Fibroblast of skin of right biceps (primary cell): Measurements from ENCODE around the gene SFT2D3.
A peak's percentile ranks its signal among the peaks of the same experiment; 100 is the strongest.

Source experiments
- DNase-seq: peaks from one replicate; pipeline ENCODE4 v3.0.0-alpha.2; 2013

The SFT2D3 gene

GRCh38 chr2:127683056-127683455 is 18.2 kb upstream of the SFT2D3 start:
- DNase-seq = no peak

GRCh38 chr2:127683757-127684156 is 17.5 kb upstream of the SFT2D3 start:
- peak; percentile 28 for DNase-seq

DNA sequence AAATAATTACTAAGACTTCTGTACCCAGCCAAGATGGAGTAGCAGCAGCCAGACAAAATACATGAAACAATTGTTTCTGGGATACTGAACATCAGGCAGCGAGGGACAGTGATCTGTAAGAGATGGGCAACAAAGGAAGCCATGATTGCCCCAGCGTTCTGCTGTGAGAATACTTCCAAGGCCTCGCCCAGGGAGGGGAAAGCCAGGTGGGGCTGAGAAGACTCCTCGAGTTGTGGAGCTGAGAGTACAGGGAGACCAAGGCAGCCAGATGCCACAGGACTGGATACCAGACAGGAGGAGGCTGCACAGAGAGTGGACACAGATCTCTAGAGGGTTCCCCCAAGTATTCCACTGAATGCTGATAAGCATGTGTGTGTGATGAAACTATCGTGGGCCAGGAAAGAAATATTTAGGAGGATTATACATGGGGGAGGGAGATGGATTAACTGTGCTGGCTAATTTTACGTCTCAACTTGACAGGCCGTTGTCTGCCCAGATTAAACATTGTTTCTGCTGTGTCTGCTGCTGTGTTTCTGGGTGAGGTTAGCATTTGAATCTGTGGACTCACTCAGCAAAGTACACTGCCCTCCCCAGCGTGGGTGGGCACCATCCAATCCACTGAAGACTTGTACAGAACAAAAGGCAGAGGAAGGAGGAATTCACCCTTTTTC is 15.8 kb upstream of the SFT2D3 start:
- DNase-seq = no peak

DNA sequence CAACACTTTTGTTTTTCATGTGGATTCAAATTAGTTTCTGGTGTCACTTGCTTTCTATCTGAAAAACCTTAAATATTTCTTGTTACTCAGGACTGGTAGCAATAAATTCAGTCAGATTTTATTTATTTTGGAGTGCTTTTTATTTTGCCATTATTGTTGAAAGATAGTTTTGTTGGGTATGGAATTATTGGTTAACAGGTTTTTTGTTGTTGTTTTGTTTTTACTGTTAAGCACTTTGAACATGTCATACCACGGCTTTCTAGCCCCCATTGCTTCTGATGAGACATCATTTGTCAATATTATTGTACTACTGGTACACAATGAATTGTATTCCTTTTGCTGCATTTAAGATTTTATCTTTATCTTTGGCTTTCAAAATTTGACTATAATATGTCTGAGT is 12.9 kb upstream of the SFT2D3 start:
- no peak for DNase-seq

- DNase-seq = no peak
Observed at GRCh38 chr2:127690696-127691095, 10.6 kb upstream of the SFT2D3 start.

GRCh38 chr2:127694986-127695385 is 6.3 kb upstream of the SFT2D3 start:
- DNase-seq = no peak

DNA sequence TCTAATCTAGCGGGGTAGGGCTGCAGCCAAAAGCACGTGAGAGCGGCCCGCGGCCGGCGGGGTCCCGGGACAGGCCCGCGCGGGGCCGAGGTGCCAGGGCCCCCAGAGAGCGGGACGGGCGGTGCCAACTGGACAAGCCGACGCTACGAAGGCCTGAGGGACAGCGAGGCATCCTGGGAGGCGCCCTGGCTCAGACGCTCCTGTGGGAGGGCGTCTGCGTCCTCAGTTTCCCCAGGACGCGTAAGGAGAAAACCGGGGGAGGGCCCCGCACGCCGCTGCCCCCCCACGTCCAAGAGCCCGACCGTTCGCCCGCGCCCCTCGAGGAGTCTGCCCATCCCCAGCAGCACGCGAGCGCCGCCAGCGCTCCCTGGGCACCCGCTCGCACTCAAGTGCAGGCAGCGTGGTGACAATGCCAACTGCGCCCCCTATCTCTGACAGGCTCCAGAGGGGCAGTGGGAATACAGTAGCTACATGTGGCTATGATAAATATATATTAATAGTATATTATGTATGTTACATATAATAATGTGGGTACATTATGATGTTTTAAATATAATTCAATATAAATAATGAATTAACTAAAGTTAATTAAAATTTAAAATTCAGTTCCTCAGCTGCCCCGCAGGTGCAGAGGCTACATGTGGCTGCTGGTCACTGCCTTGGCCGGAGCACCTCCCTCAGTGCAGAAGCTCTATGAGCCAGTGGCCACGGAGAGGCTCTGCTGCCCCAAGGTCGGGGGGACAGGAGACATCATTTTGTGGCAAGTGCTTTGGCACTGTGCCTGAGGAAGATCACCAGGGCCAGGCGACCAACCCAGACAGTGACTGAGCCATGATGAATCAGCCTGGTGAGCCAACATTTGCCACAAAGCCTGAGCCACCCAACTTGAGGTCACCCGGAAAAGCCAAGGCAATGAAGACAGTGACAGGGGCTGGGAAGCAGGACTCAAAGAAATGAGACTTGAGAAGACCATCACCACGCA is 5.5 kb upstream of the SFT2D3 start:
- peak; percentile 68 for DNase-seq

- DNase-seq = no peak
Observed at GRCh38 chr2:127697482-127698180, 3.7 kb upstream of the SFT2D3 start.

DNA sequence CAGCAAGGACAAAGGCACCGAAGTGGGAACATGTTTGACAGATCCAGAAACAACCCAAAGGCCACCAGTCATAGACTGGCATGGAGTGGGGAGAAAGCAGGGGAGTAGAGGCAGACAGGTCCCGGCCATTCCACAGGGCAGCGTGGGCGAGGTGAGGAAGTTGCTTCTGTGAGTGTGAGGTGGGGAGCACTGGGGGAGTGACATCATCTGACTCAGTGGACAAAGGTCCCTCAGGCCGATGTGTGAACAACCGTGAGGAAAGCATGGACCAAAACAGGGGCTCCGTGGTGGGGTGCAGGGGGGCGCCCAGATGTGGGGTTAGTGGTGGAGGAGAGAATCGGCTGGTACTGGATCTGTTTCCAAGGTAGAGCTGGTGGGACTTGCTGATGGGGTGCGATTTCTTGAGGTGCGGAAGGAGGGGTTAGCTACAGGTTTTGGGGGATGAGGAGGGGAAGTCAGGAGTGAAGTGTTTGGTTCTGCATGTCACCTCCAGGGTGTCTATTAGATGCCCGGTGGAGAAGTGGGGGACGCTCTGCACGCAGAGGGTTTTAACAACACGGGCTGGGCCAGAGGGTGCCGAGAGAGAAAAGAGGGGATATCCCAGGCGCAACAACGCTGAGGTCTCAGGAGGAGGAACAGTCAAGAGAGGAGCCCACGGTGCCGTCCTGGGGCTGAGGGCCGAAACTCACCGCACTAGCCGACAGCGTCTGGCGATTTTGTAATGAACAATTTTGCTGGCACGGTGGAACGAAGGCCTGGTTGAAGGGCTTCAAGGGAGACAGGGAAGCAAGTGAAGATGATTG is 2.5 kb upstream of the SFT2D3 start:
- DNase-seq = no peak

DNA sequence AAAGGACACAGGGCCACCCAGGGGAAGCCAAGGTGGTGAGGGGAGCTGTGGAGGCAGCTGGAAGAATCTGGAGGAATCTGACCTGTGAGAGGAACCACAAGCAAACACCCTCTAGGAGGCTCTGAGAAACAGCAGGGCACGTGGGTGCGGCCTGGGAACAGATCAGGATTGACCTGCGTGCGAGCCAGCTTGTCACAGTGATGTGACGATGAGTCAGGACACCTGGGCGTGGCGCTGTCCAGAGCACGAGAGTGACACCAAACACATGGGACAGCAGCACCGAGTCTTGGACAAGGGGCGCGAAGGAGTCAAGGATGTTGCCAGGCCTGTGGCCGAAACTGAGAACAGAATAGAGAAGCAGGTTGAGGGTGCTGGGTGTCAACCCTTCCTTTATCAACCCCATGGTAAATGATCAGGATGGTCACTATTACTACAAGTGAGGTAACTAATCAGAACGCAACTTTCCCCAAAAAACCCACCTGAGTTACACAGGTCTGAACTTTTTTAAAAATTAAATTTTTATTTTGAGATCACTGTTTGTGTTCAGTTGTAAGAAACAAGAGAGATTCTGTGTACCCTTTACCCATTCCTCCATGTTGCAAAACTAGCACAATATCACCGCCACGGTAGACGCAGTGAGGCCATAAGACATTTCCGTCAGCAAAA is 637 bp upstream of the SFT2D3 start:
- DNase-seq = no peak

DNA sequence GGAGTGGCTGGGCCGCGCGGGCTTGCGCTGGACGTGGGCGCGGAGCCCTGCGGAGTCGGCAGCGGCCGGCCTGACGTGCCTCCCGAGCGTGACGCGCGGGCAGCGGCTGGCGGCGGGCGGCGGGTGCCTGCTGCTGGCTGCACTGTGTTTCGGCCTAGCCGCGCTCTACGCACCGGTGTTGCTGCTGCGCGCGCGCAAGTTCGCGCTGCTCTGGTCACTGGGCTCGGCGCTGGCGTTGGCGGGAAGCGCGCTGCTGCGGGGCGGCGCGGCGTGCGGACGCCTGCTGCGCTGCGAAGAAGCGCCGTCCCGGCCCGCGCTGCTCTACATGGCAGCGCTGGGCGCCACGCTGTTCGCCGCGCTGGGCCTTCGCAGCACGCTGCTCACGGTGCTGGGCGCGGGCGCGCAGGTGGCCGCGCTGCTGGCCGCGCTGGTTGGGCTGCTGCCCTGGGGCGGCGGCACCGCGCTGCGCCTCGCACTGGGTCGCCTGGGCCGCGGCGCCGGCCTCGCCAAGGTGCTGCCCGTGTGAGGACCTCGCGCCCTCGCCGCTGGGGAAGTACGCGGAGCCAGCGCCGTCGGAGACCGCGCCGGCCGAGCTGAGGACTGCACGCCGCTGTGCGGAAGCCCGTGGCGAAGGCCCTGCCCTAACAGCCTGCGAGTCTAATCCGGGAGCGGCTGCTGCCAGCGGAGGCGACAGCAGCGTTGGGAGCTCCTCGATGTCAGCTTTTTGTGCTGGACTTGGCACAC is 526 bp downstream of the SFT2D3 start:
- peak; percentile 75 for DNase-seq

- no peak for DNase-seq
Observed at GRCh38 chr2:127702395-127703009, 1.2 kb downstream of the SFT2D3 start.

- DNase-seq = no peak
Observed at GRCh38 chr2:127703282-127703681, 2.0 kb downstream of the SFT2D3 start.

DNA sequence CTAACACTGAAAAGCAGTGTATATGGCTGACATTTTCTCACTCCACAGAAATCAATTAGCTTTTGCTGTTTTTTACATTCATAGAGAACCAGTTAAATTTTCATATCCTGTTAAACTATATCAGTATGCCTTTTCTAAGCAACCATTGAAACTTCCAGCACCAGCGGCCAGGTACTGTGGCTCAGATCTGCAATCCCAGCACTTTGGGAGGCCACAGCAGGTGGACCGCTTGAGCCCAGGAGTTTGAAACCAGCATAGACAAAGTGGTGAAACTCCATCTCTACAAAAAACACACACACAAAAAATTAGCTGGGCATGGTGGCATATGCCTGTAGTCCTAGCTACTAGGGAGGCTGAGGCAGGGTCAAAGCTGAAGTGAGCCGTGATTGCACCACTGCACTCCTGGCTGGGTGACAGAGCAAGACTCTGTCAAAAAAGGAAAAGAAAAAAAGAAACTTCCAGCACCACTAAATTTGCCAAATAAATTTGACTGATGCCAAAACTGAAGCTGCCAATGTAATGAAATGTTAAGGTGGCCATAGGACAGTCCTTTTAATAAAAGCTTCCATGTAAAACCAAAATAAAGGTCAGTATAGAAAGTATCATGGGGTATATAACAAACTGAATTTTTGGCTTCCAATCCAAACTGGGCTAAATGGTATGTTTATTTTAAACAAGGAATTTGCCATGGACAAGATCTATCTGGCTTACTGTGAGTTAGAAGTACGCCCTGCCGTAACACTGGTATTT is 3.5 kb downstream of the SFT2D3 start:
- DNase-seq = no peak

GRCh38 chr2:127705391-127706065 is 4.2 kb downstream of the SFT2D3 start:
- peak; percentile 36 for DNase-seq

- no peak for DNase-seq
Observed at GRCh38 chr2:127706215-127706990, 5.1 kb downstream of the SFT2D3 start.

- peak; percentile 13 for DNase-seq
Observed at GRCh38 chr2:127707890-127708648, 6.8 kb downstream of the SFT2D3 start.

DNA sequence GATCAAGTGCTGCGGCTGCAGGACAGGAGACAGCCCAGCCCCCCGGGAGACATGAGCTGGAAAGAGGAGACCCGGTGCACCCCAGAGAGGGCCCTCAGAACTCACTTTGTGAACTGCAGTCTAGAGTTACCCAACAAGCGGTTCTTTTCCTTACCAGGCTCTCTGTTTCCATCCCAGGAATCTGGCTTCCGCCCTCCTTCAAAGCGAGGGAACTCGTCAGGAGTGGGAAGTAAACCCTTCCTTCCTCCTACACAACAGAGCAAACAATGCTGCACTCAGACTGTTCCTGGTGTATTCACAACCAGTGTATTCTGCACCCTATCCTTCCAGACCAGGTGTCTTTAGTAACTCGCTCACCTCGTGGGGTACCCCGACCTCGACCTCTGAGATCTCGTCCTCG is 8.0 kb downstream of the SFT2D3 start:
- no peak for DNase-seq
